DOHH2 (cell line): Measurements from ENCODE around the gene GPRC5B.

Source experiments
- H3F3A ChIP-seq: fragments of 200-600 bp; sonication (generic), shearing (Covaris generic); 2 replicates; pipeline ENCODE4 v1.6.0; 2016; ENCODE audit warnings: antibody characterized with exemption, mild to moderate bottlenecking; ENCODE audit not compliant: control insufficient read depth, insufficient read depth
- H3K27ac ChIP-seq: fragments of 200-600 bp; sonication (generic); 2 replicates; pipeline ENCODE4 v1.5.1; 2014; ENCODE audit warnings: low read depth, mild to moderate bottlenecking, low read length, moderate library complexity
- H3K27me3 ChIP-seq: fragments of 200-600 bp; sonication (generic); 2 replicates; pipeline ENCODE4 v1.6.1; 2014; ENCODE audit warnings: mild to moderate bottlenecking, low read length, mixed read lengths; ENCODE audit not compliant: control insufficient read depth
- H3K36me3 ChIP-seq: fragments of 200-600 bp; sonication (generic); 2 replicates; pipeline ENCODE4 v1.6.1; 2014; ENCODE audit warnings: mild to moderate bottlenecking, low read length, moderate library complexity, mixed read lengths; ENCODE audit not compliant: control insufficient read depth
- H3K4me1 ChIP-seq: fragments of 200-600 bp; sonication (generic); 2 replicates; pipeline ENCODE4 v1.6.1; 2014; ENCODE audit warnings: mild to moderate bottlenecking, low read length, mixed read lengths; ENCODE audit not compliant: control insufficient read depth
- H3K4me2 ChIP-seq: fragments of 200-600 bp; sonication (generic); 2 replicates; pipeline ENCODE4 v1.6.0; 2014; ENCODE audit warnings: mild to moderate bottlenecking, low read length, moderate library complexity
- H3K4me3 ChIP-seq: fragments of 200-600 bp; sonication (generic); 2 replicates; pipeline ENCODE4 v1.5.1; 2014; ENCODE audit warnings: mild to moderate bottlenecking, low read length, mixed read lengths
- H3K79me2 ChIP-seq: fragments of 200-600 bp; sonication (generic); 2 replicates; pipeline ENCODE4 v1.6.1; 2014; ENCODE audit warnings: mild to moderate bottlenecking, low read length, mixed read lengths; ENCODE audit not compliant: control insufficient read depth
- H3K9me2 ChIP-seq: fragments of 200-600 bp; sonication (generic); replicated peaks from 2 replicates; pipeline ENCODE4 v1.6.1; 2014; ENCODE audit warnings: mild to moderate bottlenecking, low read length, mixed read lengths; ENCODE audit not compliant: control insufficient read depth
- H3K9me3 ChIP-seq: fragments of 200-600 bp; sonication (generic); 2 replicates; pipeline ENCODE4 v1.6.1; 2014; ENCODE audit warnings: antibody characterized with exemption, low read length, mixed read lengths; ENCODE audit not compliant: control insufficient read depth, insufficient read depth
- H4K20me1 ChIP-seq: fragments of 200-600 bp; sonication (generic); 2 replicates; pipeline ENCODE4 v1.6.0; 2014; ENCODE audit warnings: low read depth, mild to moderate bottlenecking, antibody characterized with exemption, low read length, moderate library complexity; ENCODE audit not compliant: control insufficient read depth, insufficient read depth
- CTCF ChIP-seq: fragments of 200-600 bp; sonication (generic); IDR thresholded peaks from one replicate; pipeline ENCODE4 v1.5.1; 2014; ENCODE audit warnings: antibody characterized with exemption, mild to moderate bottlenecking, low read depth, low read length; ENCODE audit not compliant: poor library complexity, severe bottlenecking
- EZH2phosphoT487 ChIP-seq: fragments of 200-600 bp; sonication (generic); IDR thresholded peaks from 2 replicates; pipeline ENCODE4 v1.6.1; 2017; ENCODE audit warnings: borderline replicate concordance, mild to moderate bottlenecking, antibody characterized with exemption, low read length, moderate library complexity, mixed read lengths

The GPRC5B gene

GRCh38 chr16:19872179-19872863 is 12.3 kb downstream of the GPRC5B start:
- Histone ChIP-seq H3K36me3 (no peaks in the 10 kb centered on the region), H3K9me3 (no peaks in the 10 kb centered on the region), H3K27ac (no peak overlapping the region), H3K27me3 (no peaks in the 10 kb centered on the region), H4K20me1 (no peaks in the 10 kb centered on the region), H3K4me2 (no peak overlapping the region), H3K79me2 (no peaks in the 10 kb centered on the region), H3K4me1 (no peaks in the 10 kb centered on the region), H3K9me2 (no peaks in the 10 kb centered on the region), H3K4me3 (no peak overlapping the region), H3F3A (no peaks in the 10 kb centered on the region)
- no peak for TF ChIP-seq CTCF
- TF ChIP-seq EZH2phosphoT487, result no peak

GRCh38 chr16:19871721-19872120 is 12.9 kb downstream of the GPRC5B start:
- H3K9me2 ChIP-seq, result no peaks in the 10 kb centered on the region
- H3K9me3 ChIP-seq, result no peaks in the 10 kb centered on the region
- no peaks in the 10 kb centered on the region for H4K20me1 ChIP-seq
- H3K36me3 ChIP-seq, result no peaks in the 10 kb centered on the region
- no peak for TF ChIP-seq CTCF
- no peak for TF ChIP-seq EZH2phosphoT487
- no peaks in the 10 kb centered on the region for H3K27me3 ChIP-seq
- H3K79me2 ChIP-seq, result no peaks in the 10 kb centered on the region
- no peak overlapping the region for H3K4me2 ChIP-seq
- H3K27ac ChIP-seq, result no peak overlapping the region
- no peak overlapping the region for H3K4me3 ChIP-seq
- H3K4me1 ChIP-seq, result no peaks in the 10 kb centered on the region
- no peaks in the 10 kb centered on the region for H3F3A ChIP-seq

GRCh38 chr16:19868421-19868820 is 16.2 kb downstream of the GPRC5B start:
- H3F3A ChIP-seq, result no peaks in the 10 kb centered on the region
- no peaks in the 10 kb centered on the region for H3K4me1 ChIP-seq
- H3K9me3 ChIP-seq, result no peaks in the 10 kb centered on the region
- no peaks in the 10 kb centered on the region for H4K20me1 ChIP-seq
- TF ChIP-seq EZH2phosphoT487 (no peak), CTCF (no peak)
- no peak overlapping the region for H3K4me2 ChIP-seq
- H3K4me3 ChIP-seq, result no peak overlapping the region
- H3K27ac ChIP-seq, result no peak overlapping the region
- no peaks in the 10 kb centered on the region for H3K79me2 ChIP-seq
- H3K36me3 ChIP-seq, result no peaks in the 10 kb centered on the region
- no peaks in the 10 kb centered on the region for H3K9me2 ChIP-seq
- H3K27me3 ChIP-seq, result no peaks in the 10 kb centered on the region
